Ovary (tissue), 9 donors: ENCODE results near the gene BPTF. TPM values are rescaled to one million over a fixed set of nuclear protein-coding genes. Genes with fewer than 3 reads are reported as not detected.
"Not testable (repeated sequence)": the region's sequence is repeated elsewhere in the genome, so short reads cannot be mapped to it uniquely, and the experiment has no call there.

Experiments used
- DNase-seq, 5 donors: peaks; one replicate each; pipeline ENCODE4 v3.0.0-alpha.2; 2019 to 2020
- H3K27ac ChIP-seq, 2 donors: fragments of 200-600 bp; one replicate each; pipeline versions ENCODE4 v1.5.1 to v1.8.0; 2019 to 2022
- H3K27me3 ChIP-seq: fragments of 200-600 bp; one replicate; pipeline ENCODE4 v1.8.0; 2022
- H3K36me3 ChIP-seq: fragments of 200-600 bp; sonication (generic); one replicate; pipeline ENCODE4 v1.5.1; 2019
- H3K4me1 ChIP-seq: one replicate; pipeline ENCODE4 v1.8.1; 2013; ENCODE audit warnings: mild to moderate bottlenecking, moderate library complexity; ENCODE audit not compliant: insufficient read depth
- H3K4me3 ChIP-seq: fragments of 200-600 bp; sonication (generic); one replicate; pipeline ENCODE4 v1.5.1; 2017
- H3K9me3 ChIP-seq, 2 donors: fragments of 200-600 bp in 1 of 2; sonication (generic) in 1 of 2; one replicate each; pipeline versions ENCODE4 v1.5.1 to v1.8.1; 2013 to 2019; ENCODE audit warnings: mild to moderate bottlenecking in 1 of 2, moderate library complexity in 1 of 2
- EP300 ChIP-seq: sonication (generic); formaldehyde crosslinking; IDR thresholded peaks from one replicate; pipeline ENCODE4 v1.6.1; 2017; ENCODE audit warnings: antibody characterized with exemption
- POLR2A ChIP-seq: fragments of 450-650 bp; IDR thresholded peaks from one replicate; pipeline ENCODE4 v1.6.1; 2017; ENCODE audit warnings: antibody characterized with exemption, mild to moderate bottlenecking, moderate library complexity
- WGBS, 3 donors: extraction: QIAGEN DNeasy Blood & Tissue Kit in 1 of 3; methylation state at CpG; one replicate each; pipeline versions ENCODE4 v1.1.5 to v1.1.7; 2013 to 2017; 5-methylcytosine and 5-hydroxymethylcytosine counted together
- intact Hi-C, 4 donors: fragments of 100-400 bp; cut with DNase I; formaldehyde crosslinking; loops; one replicate each; pipeline versions ENCODE4 v1.11.0 to v1.15.1; 2022 to 2023
- polyA plus RNA-seq, 2 donors: library from polyadenylated mRNA; stranded (reverse); fragments of 200-250 nt in 1 of 2; fragments of 350-450 nt in 1 of 2; fragmentation: Illumina TruSeq in 1 of 2; extraction: RNeasy Lipid Tissue Mini Kit (QIAGEN cat#74804) in 1 of 2; gene quantifications; one replicate each; pipeline ENCODE4 v1.2.3, GENCODE V29; 2013 to 2014
- total RNA-seq, 7 donors: library from RNA; depleted of rRNA in 2 of 7; stranded (reverse); fragments of >200 nt in 2 of 7; fragmentation: NEBNext Ultra II Directional in 3 of 7; extraction: Animal tissue kit (Norgen Biotek cat#: 25700) in 3 of 7; gene quantifications; one replicate each; pipeline versions ENCODE4 v1.1.0 to v1.2.4, GENCODE V29; 2016 to 2023
- TF ChIP-seq, protein P1 (sequence below), 3 donors: fragments of 450-650 bp in 2 of 3; fragments of 200-600 bp in 1 of 3; IDR thresholded peaks; one replicate each; pipeline versions ENCODE4 v1.5.1 to v1.8.0; 2016 to 2022; ENCODE audit warnings: antibody characterized with exemption in 3 of 3, mild to moderate bottlenecking in 1 of 3
- donor health status: DM: no; HTN: no; CAD: no; lungs with moderate emphysema.
- donor health status: DM: no; HTN: no; CAD: no.
- donor health status: Bipolar disorder and iron deficiency.
- donor health status: DM: yes; HTN: yes; CAD: no.
- donor health status: DM: no; HTN: no; CAD: no.
- donor health status: DM: yes; HTN: yes; CAD: no.

The BPTF gene
- total and polyA plus RNA-seq, 9 donors = 28.5 to 120 (median 91.7) TPM

- intact Hi-C loops = no loop called here
- Histone ChIP-seq H3K4me3 (peak overlapping the region; percentile 63), H3K4me1 (no peaks in the 10 kb centered on the region), H3K36me3 (no peaks in the 10 kb centered on the region), H3K27ac (peak overlapping the region; percentile 71 to 84), H3K27me3 (no peaks in the 10 kb centered on the region), H3K9me3 (no peaks in the 10 kb centered on the region)
- TF ChIP-seq, protein P1, sequence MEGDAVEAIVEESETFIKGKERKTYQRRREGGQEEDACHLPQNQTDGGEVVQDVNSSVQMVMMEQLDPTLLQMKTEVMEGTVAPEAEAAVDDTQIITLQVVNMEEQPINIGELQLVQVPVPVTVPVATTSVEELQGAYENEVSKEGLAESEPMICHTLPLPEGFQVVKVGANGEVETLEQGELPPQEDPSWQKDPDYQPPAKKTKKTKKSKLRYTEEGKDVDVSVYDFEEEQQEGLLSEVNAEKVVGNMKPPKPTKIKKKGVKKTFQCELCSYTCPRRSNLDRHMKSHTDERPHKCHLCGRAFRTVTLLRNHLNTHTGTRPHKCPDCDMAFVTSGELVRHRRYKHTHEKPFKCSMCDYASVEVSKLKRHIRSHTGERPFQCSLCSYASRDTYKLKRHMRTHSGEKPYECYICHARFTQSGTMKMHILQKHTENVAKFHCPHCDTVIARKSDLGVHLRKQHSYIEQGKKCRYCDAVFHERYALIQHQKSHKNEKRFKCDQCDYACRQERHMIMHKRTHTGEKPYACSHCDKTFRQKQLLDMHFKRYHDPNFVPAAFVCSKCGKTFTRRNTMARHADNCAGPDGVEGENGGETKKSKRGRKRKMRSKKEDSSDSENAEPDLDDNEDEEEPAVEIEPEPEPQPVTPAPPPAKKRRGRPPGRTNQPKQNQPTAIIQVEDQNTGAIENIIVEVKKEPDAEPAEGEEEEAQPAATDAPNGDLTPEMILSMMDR (IDR thresholded peaks at IDR 0.05) = peak in 2 of 3 donors; percentile 68 to 83
- TF ChIP-seq EP300 (no peak), POLR2A (peak; percentile 14)
- WGBS, 3 donors = 1% methylated on average over 49 to 51 of the region's 51 CpGs
- DNase-seq = peak; percentile 95 to 98 (median 97)
These were observed 194.5 kb downstream of the BPTF start for GRCh38 chr17:68019675-68020408.

GRCh38 chr17:68020409-68020756 lies 195.1 kb downstream of the BPTF start:
- Histone ChIP-seq H3K27me3 (no peaks in the 10 kb centered on the region), H3K4me3 (peak overlapping the region; percentile 63), H3K36me3 (no peaks in the 10 kb centered on the region), H3K4me1 (no peaks in the 10 kb centered on the region), H3K9me3 (no peaks in the 10 kb centered on the region), H3K27ac (peak overlapping the region; percentile 71 to 84)
- intact Hi-C loops = no loop called here
- no peak for DNase-seq
- 1 to 2% (median 1%) methylated on average over 12 of the region's 12 CpGs for WGBS, 3 donors
- TF ChIP-seq, protein P1 (IDR thresholded peaks at IDR 0.05) = no peak
- TF ChIP-seq POLR2A = no peak
- no peak for TF ChIP-seq EP300

DNA sequence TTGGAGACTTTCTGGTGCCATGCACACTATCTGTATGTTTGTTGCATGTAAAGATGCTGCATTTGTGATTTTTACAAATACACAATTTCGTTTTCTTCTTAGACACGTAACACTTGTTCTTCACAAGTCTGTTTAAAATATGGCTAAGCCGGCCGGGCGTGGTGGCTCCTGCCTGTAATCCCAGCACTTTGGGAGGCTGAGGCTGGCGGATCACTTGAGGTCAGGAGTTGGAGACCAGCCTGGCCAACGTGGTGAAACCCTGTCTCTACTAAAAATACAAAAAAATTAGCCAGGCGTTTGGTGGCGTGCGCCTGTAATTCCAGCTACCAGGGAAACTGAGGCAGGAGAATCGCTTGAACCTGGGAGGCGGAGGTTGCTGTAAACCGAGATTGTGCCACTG lies 195.5 kb downstream of the BPTF start:
- H3K36me3 ChIP-seq, H3K9me3 ChIP-seq, H3K27me3 ChIP-seq, intact Hi-C loops, H3K4me1 ChIP-seq, DNase-seq: not testable (repeated sequence)
- 72 to 80% (median 79%) methylated on average over 13 of the region's 13 CpGs for WGBS, 3 donors
- H3K4me3 ChIP-seq = peak overlapping the region; percentile 63
- peak overlapping the region in 1 of 2 donors; percentile 84 for H3K27ac ChIP-seq

DNA sequence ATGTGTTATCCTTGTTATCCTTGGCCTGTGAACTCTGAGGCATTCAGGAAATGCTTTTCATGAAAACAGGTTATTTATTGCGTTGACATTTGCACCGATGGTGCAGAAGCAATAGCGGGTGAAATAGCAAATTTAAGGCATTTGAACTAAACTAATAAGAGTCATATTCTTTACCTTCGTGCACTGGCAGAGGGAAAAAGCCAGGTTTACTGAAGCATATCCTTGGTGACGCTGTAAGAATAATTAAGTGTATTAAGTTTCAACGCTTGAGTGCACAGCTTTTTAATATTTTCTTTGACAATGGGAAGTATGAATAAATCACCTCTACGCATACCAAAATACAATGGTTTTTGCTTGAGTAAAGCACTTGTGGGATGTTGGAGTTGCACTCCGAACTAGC lies 196.7 kb downstream of the BPTF start:
- intact Hi-C loops = no loop called here
- no peak for DNase-seq
- H3K27me3 ChIP-seq = no peaks in the 10 kb centered on the region
- H3K4me1 ChIP-seq = no peaks in the 10 kb centered on the region
- H3K27ac ChIP-seq = no peak overlapping the region
- no peaks in the 10 kb centered on the region for H3K9me3 ChIP-seq
- H3K36me3 ChIP-seq = no peaks in the 10 kb centered on the region
- no peak for TF ChIP-seq POLR2A
- TF ChIP-seq EP300 = no peak
- TF ChIP-seq, protein P1 (IDR thresholded peaks at IDR 0.05) = no peak
- H3K4me3 ChIP-seq = no peak overlapping the region
- 80 to 82% (median 81%) methylated on average over 8 of the region's 8 CpGs for WGBS, 3 donors

DNA sequence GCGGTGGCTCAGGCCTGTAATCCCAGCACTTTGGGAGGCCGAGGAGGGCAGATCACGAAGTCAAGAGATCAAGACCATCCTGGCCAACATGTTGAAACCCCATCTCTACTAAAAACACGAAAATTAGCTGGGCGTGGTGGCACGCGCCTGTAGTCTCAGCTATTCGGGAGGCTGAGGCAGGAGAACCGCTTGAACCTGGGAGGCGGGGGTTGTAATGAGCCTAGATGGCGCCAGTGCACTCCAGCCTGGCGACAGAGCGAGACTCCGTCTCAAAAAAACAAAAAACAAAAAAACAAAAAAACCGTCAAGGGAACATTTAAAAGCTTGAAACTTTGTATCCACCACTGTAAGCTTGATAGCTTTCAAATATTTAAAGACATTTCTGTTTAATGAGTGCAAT lies 197.2 kb downstream of the BPTF start:
- H3K27me3 ChIP-seq, H3K36me3 ChIP-seq, H3K9me3 ChIP-seq, H3K4me1 ChIP-seq, DNase-seq, H3K4me3 ChIP-seq, H3K27ac ChIP-seq, intact Hi-C loops: not testable (repeated sequence)
- WGBS, 3 donors = 92 to 94% (median 92%) methylated on average over 15 of the region's 15 CpGs
